HT1080 (cell line): Measurements from ENCODE around the gene GARIN5A. TPM values are rescaled to one million over a fixed set of nuclear protein-coding genes. Genes with fewer than 3 reads are reported as not detected.

ENCODE experiments used
- DNase-seq: peaks from one replicate; pipeline ENCODE4 v3.0.0-alpha.2; 2015; ENCODE audit warnings: low read depth
- total RNA-seq: library from RNA; depleted of rRNA; stranded (reverse); fragments of >200 nt; shearing (Covaris generic); gene quantifications from 2 replicates; pipeline ENCODE4 v1.2.3, GENCODE V29; 2014

GARIN5A gene
- total RNA-seq, 1 experiment from 2014 or later = 0.37 TPM

GRCh38 chr19:50435627-50436026 is 41.0 kb downstream of the GARIN5A start:
- DNase-seq = no peak

GRCh38 chr19:50435221-50435620 is 41.4 kb downstream of the GARIN5A start:
- no peak for DNase-seq

DNA sequence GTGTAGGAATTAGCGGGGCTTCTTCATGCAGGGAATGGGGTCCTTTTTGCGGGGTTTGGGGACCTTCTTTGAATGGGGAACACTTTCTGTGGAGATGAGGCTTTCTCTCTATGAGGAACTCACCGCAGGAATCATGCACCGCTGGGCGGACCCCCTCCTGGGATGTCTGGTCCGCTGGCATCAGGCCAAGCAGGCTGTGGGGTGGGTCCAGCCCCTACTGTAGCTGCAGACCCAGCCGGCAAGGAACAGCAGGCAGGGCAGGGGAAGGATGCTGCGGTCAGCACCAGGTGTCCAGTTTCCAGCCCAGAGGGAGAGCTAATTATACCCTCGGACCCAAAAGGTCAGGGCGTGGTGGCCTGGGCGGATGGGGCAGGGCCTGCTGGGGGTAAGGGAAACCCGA is 42.1 kb downstream of the GARIN5A start:
- DNase-seq = no peak

- DNase-seq = no peak
Measured at GRCh38 chr19:50433201-50434180, 43.2 kb downstream of the GARIN5A start.

DNA sequence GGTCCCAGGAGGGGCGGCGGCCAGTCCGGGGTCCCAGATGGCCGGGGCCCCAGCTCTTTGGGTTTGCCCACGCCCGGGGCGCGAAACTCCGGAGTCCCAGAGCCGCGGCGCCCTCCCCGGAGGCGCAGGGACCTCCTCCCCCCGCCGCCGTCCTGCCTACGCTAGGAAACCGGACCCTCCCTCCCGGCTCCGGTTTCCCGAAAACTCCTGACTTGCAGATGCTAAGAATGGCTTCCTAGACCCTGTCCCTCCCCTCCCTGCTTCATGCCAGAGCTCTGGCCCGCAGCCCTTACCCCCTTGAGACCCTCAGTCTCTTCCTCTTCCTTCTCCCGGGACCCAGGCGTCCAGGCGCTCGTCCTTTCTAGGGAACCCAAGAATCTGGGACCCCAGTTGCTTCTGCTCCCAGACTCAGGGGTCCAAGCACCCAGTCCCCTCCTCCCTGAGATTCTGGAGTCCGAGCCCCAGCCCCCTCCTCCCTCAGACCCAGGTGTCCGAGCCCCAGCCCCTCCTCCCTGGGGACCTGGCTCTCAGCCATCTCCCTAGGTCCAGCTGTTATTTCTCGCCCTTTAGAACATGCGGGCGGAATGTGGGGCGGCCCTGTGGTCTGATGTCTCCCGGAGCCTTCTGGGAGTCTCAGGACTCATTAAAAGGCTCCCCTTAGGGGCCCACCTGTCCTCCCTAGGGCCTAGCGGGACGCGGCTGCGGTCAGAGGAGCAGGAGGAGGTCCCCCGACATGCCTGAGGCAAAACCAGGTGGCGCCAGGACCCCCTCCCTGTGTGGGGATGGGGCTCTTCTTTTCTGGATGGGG is 44.2 kb downstream of the GARIN5A start, which contains the start of gene MYBPC2:
MYBPC2 (plus strand) TSS at position 672 of the 808 bp plus-strand sequence; CDS start at position 734, 62 bp downstream.
- DNase-seq = no peak

DNA sequence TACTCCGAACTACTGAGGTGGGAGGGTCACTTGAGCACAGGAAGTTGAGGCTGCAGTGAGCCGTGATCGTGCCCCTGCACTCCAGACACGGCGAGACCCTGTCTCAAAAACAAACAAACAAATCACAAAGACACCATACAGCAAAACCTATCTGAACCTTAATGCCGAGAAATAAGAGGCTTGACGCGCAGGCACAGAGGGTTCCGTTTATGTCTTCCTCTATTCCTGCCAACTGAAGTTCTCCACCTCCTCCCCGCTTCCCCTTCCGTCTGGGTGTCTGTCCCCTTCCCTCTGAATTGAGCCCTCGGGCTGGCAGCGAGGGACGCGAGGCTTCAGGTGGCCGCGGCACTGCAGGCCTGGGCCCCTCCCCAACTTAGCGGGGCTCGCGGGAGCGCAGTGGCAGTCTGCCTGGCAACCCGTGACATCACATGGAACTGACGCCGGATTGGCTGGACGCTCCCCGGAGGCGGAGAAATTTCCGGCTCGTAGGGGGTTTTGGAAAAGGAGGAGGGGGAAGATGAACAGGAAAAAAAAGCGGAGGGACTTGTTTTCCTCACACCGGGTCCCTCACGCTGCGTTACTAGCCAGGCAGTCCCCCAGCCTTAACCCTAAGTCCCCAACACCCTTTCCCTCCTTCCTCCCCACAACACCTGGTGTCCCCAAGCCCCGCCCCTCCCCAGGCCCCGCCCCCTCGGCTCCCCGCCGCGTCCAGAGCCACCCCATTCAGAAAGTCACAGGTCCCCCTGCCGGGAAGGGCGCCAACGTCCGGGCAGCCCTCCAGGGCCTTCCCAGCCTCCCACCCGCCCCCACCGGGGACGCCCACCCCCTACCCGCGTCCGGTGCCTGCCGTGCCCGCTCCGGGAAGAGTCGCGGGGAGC is 45.1 kb downstream of the GARIN5A start:
- DNase-seq = peak; percentile 53

DNA sequence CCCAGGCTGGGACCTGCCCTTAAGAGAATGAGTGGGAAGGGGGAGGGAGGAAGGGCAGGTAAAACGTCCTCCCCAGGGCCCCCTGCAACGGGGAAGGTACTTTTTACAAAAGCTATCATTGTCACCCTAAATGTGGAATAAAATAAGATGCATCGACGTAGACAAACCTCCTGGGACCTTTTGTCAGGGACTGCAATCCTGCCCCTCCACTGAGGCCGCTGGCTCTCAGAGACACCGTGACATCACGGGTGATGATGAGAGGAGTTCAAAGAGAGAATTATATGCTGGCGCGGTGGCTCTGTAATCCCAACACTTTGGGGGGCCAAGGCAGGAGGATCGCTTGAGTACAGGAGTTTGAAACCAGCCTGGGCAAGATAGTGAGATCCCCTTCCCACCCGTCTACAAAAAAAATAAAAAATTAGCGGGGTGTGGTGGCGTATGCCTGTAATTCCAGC is 45.7 kb downstream of the GARIN5A start:
- DNase-seq = no peak

- DNase-seq = no peak
Measured at GRCh38 chr19:50428772-50429463, 47.7 kb downstream of the GARIN5A start.

- DNase-seq = no peak
Measured at GRCh38 chr19:50427997-50428425, 48.6 kb downstream of the GARIN5A start.

GRCh38 chr19:50427318-50427925 is 49.2 kb downstream of the GARIN5A start:
- no peak for DNase-seq

DNA sequence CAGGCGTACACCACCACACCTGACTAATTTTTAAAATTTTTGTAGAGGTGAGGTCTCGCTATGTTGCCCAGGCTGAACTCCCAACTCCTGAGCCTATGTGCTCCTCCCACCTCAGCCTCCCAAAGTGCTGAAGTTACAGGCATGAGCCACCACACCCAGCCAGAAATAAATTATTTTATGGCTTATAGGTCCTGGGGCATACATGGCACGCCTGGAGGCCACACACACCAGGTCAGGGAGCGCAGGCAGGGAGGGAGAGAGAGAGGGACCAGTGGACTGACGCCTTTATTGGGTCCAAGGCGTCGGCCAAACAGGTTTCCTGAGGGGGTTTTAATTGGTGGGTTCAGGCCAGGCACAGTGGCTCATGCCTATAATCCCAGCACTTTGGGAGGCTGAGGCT is 51.1 kb downstream of the GARIN5A start:
- DNase-seq = no peak

DNA sequence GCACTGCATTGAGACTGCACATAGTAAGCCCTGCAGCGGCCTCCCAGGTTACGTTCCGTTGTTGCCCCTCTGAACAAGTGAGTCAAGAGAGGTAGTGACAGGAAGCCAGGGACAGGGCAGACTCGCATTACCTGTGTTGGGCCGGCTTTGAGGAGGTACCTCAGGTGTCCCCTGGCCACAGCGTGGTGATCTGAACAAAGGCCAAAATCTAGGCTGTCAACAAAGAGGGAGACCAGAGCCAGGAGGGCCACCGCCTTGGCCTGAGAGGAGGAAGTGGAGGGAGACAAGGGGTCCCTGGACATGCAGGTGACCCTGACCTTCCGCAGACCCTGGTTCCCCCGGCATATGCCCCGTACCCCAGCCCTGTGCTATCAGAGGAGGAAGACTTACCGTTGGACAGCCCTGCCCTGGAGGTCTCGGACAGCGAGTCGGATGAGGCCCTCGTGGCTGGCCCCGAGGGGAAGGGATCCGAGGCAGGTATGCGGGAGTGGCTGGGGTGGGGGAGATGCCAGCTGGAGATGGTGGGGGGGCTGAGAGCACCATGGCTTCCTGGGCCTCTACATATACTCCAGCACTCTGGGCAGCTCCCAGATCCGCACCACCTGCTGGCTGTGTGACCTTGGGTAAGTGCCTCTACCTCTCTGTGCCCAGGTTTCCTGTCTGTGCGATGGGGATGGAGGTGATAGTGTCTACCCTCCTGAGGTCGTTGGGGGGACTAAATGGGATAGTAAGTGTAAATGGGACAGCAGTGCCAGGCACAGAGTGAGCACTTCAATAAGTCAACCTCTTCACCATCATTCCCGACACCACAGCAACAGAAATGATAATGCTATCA is 53.2 kb downstream of the GARIN5A start:
- DNase-seq = no peak

DNA sequence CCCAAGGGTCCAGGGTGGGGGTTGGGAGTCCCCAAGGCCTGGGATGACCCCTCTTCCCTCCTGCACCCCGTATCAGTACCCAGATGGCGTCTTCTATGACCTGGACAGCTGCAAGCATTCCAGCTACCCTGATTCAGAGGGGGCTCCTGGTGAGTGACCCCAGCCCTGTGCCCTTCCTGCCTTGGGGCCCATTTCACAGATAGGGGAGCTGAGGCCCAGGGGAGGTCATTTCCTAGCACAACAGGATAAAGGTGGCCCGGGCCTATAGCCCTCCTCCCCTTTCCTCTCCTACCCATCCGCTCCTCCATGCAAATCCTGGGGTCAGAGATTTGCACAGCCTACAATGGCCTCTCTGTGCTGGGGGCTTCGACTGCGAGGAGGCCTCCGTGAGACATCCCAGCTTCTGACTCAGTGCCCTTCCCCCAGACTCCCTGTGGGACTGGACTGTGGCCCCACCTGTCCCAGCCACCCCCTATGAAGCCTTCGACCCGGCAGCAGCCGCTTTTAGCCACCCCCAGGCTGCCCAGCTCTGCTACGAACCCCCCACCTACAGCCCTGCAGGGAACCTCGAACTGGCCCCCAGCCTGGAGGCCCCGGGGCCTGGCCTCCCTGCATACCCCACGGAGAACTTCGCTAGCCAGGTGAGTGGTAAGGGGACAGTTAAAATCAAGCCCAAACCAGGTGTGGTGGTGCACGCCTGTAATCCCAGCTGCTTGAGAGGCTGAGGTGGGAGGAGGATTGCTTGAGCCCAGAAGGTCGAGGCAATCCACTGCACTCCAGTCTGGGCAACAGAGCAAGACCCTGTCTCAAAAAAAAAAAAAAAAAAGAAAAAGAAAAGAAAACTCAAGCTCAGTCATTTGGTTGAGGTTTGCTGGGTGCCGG is 54.0 kb downstream of the GARIN5A start:
- no peak for DNase-seq

DNA sequence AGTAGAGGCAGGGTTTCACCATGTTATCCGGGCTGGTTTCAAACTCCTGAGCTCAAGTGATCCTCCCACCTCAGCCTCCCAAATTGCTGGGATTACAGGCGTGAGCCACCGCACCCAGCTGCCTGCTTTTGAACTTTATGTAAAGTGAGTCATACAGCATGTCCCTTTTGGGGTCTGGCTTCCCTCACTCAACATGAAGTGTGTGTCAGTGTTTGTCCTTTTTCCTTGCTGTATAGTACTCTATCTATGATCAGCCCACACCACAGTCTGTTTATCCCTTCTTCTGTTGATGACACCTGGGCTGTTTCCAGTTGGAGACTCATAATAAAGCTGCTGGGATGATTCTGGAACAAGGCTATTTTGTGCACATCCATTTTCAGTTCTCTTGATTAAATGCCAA is 55.8 kb downstream of the GARIN5A start:
- DNase-seq = no peak

DNA sequence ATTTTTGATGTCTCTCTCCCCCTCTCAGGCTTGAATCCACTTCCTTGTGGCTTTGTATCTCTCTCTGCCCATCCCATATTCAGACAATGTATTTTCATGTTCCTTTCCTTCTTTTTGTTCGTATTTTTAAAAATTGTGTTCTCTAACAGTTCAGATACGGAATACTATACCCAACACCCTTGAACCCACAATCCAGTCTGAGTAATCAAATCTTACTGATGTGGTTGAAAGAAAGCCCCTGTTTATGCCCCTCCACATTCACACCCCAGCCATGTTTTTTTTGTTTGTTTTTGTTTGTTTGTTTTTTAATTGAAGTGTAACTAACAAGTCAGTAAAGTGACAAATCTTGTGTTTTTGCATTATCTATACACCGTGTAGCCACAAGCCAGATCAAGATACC is 56.5 kb downstream of the GARIN5A start:
- DNase-seq = no peak

DNA sequence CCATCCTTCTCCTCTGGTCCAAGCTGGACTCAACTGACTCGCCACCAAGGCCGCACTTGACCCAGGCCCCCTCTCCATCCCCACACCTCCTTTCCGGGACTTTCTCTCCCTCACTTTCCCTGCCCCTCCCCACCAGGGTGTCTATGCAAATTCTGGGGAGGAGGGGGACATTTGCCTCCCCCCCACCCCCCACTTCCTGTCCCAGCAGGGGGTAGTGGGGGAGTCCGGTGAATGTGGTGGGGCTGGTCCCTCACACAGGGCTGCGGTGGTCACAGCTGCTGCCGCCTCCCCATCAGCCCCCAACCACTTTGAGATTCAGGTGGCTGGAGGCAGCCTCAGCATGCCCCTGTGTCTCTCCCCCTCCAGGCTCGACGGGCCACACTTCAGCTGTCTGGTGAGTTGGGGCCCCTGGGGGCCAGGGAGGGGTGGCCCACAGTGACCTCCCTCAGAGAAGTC is 57.0 kb downstream of the GARIN5A start:
- DNase-seq = no peak

GRCh38 chr19:50419022-50419579 is 57.5 kb downstream of the GARIN5A start:
- no peak for DNase-seq
